GM12891 (cell line): ENCODE measurements around the gene PPAT.

Experiments
- POLR2A ChIP-seq: IDR thresholded peaks from 2 replicates; pipeline ENCODE4 v1.6.1; 2011; ENCODE audit warnings: low read depth, low read length, control low read depth
- POLR2AphosphoS5 ChIP-seq: IDR thresholded peaks from 2 replicates; pipeline ENCODE4 v1.6.1; 2011; ENCODE audit warnings: low read depth, low read length, control low read depth
- TAF1 ChIP-seq: IDR thresholded peaks from 2 replicates; pipeline ENCODE4 v1.6.1; 2011; ENCODE audit warnings: low read depth, low read length, control low read depth

DNA sequence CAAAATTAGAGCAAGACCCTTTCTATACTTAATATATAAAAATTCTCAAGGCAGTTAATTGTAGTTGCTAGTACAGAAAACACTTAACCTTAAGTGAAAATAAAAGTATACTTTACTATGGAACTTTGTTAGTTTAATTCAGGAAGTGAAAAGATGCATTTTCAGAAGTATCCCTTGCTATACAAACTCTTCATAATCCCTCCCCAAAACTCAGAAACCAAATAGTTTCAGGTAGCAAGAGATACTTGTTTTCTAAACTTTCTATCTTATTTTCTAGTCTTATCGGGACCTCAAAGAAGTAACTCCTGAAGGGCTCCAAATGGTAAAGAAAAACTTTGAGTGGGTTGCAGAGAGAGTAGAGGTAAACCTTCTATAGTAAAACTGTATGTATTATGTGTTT lies 14.9 kb upstream of the PPAT start:
- TF ChIP-seq TAF1: no peak
- TF ChIP-seq POLR2A: no peak
- TF ChIP-seq POLR2AphosphoS5: no peak
